ENCODE data around the gene CFAP119.

DNA sequence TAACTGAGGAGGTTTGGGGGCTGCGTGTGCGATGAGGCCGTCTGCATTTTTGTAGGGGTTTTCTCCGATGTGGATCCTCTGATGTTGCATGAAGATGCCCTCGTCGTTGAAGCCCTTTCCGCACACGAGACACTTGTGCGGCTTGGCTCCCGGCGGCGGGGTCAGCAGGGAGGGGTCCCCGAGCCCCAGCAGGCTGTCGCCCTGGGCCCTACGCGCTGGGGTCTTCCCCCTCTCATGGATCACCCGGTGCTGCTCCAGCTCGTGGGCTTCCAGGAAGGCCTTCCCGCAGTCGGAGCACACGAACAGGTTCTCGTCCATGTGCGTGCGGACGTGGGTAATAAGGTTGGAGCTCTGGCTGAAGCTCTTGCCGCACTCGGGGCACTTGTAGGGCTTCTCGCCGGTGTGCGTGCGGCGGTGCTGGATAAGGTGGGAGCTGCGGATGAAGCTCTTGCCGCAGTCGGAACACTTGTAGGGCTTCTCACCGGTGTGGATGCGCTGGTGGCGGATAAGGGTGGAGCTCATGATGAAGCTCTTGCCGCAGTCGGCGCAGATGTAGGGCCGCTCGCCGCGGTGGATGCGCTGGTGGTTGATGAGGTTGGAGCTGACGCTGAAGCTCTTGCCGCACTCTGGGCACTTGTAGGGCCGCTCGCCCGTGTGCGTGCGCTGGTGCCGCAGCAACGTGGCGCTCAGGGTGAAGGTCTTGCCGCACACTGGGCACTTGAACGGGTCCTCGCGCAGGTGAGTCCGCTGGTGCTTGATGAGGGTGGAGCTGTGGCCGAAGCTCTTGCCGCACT is 20.8 kb upstream of the CFAP119 start:
- TF ChIP-seq EZH2phosphoT487 (IDR thresholded peaks at IDR 0.05; ENCODE audit: unreplicated experiment) (no peak), ZNF462 (CRISPR knock-in tag; IDR thresholded peaks at IDR 0.05) (no peak), NANOG (IDR thresholded peaks at IDR 0.05; ENCODE audit: borderline replicate concordance) (no peak), REST (IDR thresholded peaks at IDR 0.05; ENCODE audit: unreplicated experiment) (no peak), POLR2AphosphoS5 (IDR thresholded peaks at IDR 0.05; ENCODE audit: low read depth) (no peak), EZH2 (IDR thresholded peaks at IDR 0.05; ENCODE audit: low read depth, unreplicated experiment) (no peak)
- TF ChIP-seq, protein P1, sequence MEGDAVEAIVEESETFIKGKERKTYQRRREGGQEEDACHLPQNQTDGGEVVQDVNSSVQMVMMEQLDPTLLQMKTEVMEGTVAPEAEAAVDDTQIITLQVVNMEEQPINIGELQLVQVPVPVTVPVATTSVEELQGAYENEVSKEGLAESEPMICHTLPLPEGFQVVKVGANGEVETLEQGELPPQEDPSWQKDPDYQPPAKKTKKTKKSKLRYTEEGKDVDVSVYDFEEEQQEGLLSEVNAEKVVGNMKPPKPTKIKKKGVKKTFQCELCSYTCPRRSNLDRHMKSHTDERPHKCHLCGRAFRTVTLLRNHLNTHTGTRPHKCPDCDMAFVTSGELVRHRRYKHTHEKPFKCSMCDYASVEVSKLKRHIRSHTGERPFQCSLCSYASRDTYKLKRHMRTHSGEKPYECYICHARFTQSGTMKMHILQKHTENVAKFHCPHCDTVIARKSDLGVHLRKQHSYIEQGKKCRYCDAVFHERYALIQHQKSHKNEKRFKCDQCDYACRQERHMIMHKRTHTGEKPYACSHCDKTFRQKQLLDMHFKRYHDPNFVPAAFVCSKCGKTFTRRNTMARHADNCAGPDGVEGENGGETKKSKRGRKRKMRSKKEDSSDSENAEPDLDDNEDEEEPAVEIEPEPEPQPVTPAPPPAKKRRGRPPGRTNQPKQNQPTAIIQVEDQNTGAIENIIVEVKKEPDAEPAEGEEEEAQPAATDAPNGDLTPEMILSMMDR (conservative IDR thresholded peaks at IDR 0.05; ENCODE audit: low read depth in 2 of 2): no peak

Measured in GM23338 (cell line).